Mesodermal cell (in vitro differentiated cells): ENCODE results near the gene ATP6V1B1.

Experiments
- H3K27ac ChIP-seq: 2 replicates; pipeline ENCODE4 v1.7.0; 2013; ENCODE audit warnings: mild to moderate bottlenecking, low read depth, low read length, moderate library complexity; ENCODE audit not compliant: severe bottlenecking
- H3K36me3 ChIP-seq: 2 replicates; pipeline ENCODE4 v1.7.1; 2013; ENCODE audit warnings: mild to moderate bottlenecking, low read length, moderate library complexity; ENCODE audit not compliant: control insufficient read depth, insufficient read depth
- H3K4me1 ChIP-seq: one replicate; pipeline ENCODE4 v1.7.1; 2013; ENCODE audit warnings: mild to moderate bottlenecking, low read length; ENCODE audit not compliant: insufficient read depth, control insufficient read depth, poor library complexity, severe bottlenecking
- H3K4me3 ChIP-seq: 2 replicates; pipeline ENCODE4 v1.7.0; 2013; ENCODE audit warnings: low read length, control low read depth, mild to moderate bottlenecking; ENCODE audit not compliant: insufficient read depth, poor library complexity, severe bottlenecking; ENCODE audit errors: extremely low read depth
- H3K9me3 ChIP-seq: 2 replicates; pipeline ENCODE4 v1.7.1; 2013; ENCODE audit warnings: mild to moderate bottlenecking, low read length, moderate library complexity; ENCODE audit not compliant: control insufficient read depth
- WGBS, 2 experiments: methylation state at CpG; one replicate each; pipeline ENCODE4 v1.1.5; 2013; ENCODE audit warnings: missing lambda C conversion rate in 2 of 2; ENCODE audit not compliant: insufficient coverage in 2 of 2; 5-methylcytosine and 5-hydroxymethylcytosine counted together

The ATP6V1B1 gene

GRCh38 chr2:70930371-70931329 lies 5.0 kb upstream of the ATP6V1B1 start:
- Histone ChIP-seq H3K36me3 (no peaks in the 10 kb centered on the region), H3K9me3 (no peaks in the 10 kb centered on the region), H3K4me3 (no peak overlapping the region), H3K27ac (no peak overlapping the region), H3K4me1 (no peaks in the 10 kb centered on the region)
- WGBS, 2 experiments: 81% methylated on average over 4 of the region's 4 CpGs; no CpG with 5 or more reads in 1 of the 2 experiments

- WGBS, 2 experiments: 72 to 75% methylated on average over 6 to 7 of the region's 9 CpGs
- H3K4me3 ChIP-seq: no peak overlapping the region
- H3K27ac ChIP-seq: no peak overlapping the region
- no peaks in the 10 kb centered on the region for H3K4me1 ChIP-seq
- no peaks in the 10 kb centered on the region for H3K36me3 ChIP-seq
- H3K9me3 ChIP-seq: no peaks in the 10 kb centered on the region
Measured at GRCh38 chr2:70931376-70932000, 4.2 kb upstream of the ATP6V1B1 start.

- WGBS, 2 experiments: 90 to 91% methylated on average over 16 to 21 of the region's 21 CpGs
- no peaks in the 10 kb centered on the region for H3K4me1 ChIP-seq
- H3K4me3 ChIP-seq: no peak overlapping the region
- no peaks in the 10 kb centered on the region for H3K36me3 ChIP-seq
- no peaks in the 10 kb centered on the region for H3K9me3 ChIP-seq
- H3K27ac ChIP-seq: no peak overlapping the region
Measured at GRCh38 chr2:70932631-70933230, 3.0 kb upstream of the ATP6V1B1 start.

GRCh38 chr2:70934981-70935380 lies 719 bp upstream of the ATP6V1B1 start:
- H3K27ac ChIP-seq: no peak overlapping the region
- H3K4me3 ChIP-seq: no peak overlapping the region
- no peaks in the 10 kb centered on the region for H3K36me3 ChIP-seq
- H3K9me3 ChIP-seq: no peaks in the 10 kb centered on the region
- H3K4me1 ChIP-seq: no peaks in the 10 kb centered on the region
- 83 to 86% methylated on average over 1 of the region's 1 CpG for WGBS, 2 experiments

- Histone ChIP-seq H3K9me3 (no peaks in the 10 kb centered on the region), H3K4me1 (no peaks in the 10 kb centered on the region), H3K4me3 (no peak overlapping the region), H3K36me3 (no peaks in the 10 kb centered on the region), H3K27ac (no peak overlapping the region)
- 84 to 94% methylated on average over 10 of the region's 10 CpGs for WGBS, 2 experiments
Measured at GRCh38 chr2:70936165-70936978, 672 bp downstream of the ATP6V1B1 start.

- H3K36me3 ChIP-seq: no peaks in the 10 kb centered on the region
- no peak overlapping the region for H3K4me3 ChIP-seq
- no peaks in the 10 kb centered on the region for H3K9me3 ChIP-seq
- 83 to 85% methylated on average over 5 to 6 of the region's 10 CpGs for WGBS, 2 experiments
- no peaks in the 10 kb centered on the region for H3K4me1 ChIP-seq
- no peak overlapping the region for H3K27ac ChIP-seq
Measured at GRCh38 chr2:70936979-70937811, 1.5 kb downstream of the ATP6V1B1 start.

GRCh38 chr2:70937866-70938585 lies 2.3 kb downstream of the ATP6V1B1 start:
- WGBS, 2 experiments: 76% methylated on average over 4 to 9 of the region's 10 CpGs
- Histone ChIP-seq H3K27ac (no peak overlapping the region), H3K4me1 (no peaks in the 10 kb centered on the region), H3K36me3 (no peaks in the 10 kb centered on the region), H3K4me3 (no peak overlapping the region), H3K9me3 (no peaks in the 10 kb centered on the region)

GRCh38 chr2:70938586-70938950 lies 2.9 kb downstream of the ATP6V1B1 start:
- no peaks in the 10 kb centered on the region for H3K4me1 ChIP-seq
- 25 to 54% methylated on average over 2 of the region's 3 CpGs for WGBS, 2 experiments
- H3K27ac ChIP-seq: no peak overlapping the region
- H3K4me3 ChIP-seq: no peak overlapping the region
- no peaks in the 10 kb centered on the region for H3K9me3 ChIP-seq
- H3K36me3 ChIP-seq: no peaks in the 10 kb centered on the region

GRCh38 chr2:70939001-70939838 lies 3.5 kb downstream of the ATP6V1B1 start:
- WGBS, 2 experiments: 16 to 20% methylated on average over 29 of the region's 30 CpGs
- H3K4me1 ChIP-seq: no peaks in the 10 kb centered on the region
- H3K9me3 ChIP-seq: no peaks in the 10 kb centered on the region
- H3K4me3 ChIP-seq: no peak overlapping the region
- no peaks in the 10 kb centered on the region for H3K36me3 ChIP-seq
- H3K27ac ChIP-seq: no peak overlapping the region
